ENCODE data around the gene NKD1.

DNA sequence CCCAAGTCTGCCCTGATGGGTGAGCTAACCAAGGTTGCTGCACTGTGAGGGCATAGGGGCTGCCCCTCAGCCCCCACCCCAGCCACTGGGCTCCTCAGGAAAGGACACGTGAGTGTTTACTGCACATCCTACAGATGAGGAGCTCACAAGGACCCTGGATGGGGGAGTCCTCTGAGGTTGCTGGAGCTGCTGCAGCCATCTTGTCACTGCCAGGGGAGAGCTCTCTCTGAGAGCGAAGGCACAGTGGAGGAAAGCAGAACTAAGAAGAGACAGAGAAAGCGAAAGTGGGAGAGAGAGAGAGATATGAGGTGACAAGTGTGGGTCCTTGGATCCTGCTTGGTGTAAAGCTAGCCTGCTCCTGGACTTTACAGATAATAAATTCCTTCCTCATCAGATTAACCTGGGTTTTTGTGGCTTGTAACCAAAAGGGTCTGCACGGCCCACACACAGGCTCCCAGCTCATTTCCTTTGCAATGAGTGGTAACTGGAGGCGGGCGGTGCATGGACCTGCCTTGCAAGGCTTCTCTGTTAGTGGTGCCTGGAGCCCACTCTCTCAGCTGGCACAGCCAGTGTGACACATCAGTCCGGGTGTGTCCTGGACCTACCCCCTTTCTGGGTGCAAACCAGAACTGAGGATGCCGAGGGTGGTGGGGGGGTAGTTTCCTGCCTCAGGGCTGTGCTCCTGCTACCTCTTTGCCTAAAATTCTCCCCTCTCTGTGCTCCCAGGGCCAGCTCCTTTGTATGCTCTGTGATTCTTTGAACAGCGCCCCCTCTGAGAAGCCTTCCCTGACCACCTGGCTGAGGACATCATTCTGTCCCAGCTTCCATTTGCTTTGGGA, 118.7 kb downstream of the NKD1 start:
- TF ChIP-seq POLR2AphosphoS5 (IDR thresholded peaks at IDR 0.05): no peak
- TF ChIP-seq, protein P1, sequence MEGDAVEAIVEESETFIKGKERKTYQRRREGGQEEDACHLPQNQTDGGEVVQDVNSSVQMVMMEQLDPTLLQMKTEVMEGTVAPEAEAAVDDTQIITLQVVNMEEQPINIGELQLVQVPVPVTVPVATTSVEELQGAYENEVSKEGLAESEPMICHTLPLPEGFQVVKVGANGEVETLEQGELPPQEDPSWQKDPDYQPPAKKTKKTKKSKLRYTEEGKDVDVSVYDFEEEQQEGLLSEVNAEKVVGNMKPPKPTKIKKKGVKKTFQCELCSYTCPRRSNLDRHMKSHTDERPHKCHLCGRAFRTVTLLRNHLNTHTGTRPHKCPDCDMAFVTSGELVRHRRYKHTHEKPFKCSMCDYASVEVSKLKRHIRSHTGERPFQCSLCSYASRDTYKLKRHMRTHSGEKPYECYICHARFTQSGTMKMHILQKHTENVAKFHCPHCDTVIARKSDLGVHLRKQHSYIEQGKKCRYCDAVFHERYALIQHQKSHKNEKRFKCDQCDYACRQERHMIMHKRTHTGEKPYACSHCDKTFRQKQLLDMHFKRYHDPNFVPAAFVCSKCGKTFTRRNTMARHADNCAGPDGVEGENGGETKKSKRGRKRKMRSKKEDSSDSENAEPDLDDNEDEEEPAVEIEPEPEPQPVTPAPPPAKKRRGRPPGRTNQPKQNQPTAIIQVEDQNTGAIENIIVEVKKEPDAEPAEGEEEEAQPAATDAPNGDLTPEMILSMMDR (IDR thresholded peaks at IDR 0.05): no peak
